ENCODE data around the gene RHOF.
A peak's percentile ranks its signal among the peaks of the same experiment; 100 is the strongest.

RHOF gene

GRCh38 chr12:121755591-121755990 is 37.9 kb downstream of the RHOF start:
- 93% methylated on average over 3 of the region's 3 CpGs for whole genome bisulfite sequencing (ENCODE audit: insufficient coverage)
- ChIA-PET POLR2A (no interaction called here), CTCF (interaction anchor here (1.6 kb wide), 1 partner anchor 12 kb away, joined by 10 read pairs; no protein-coding TSS in a partner anchor)
- peak overlapping the region in 1 of 2 experiments; percentile 2 for H3K27ac ChIP-seq (ENCODE audit: insufficient read depth in 1 of 2, low read depth in 1 of 2, low read length in 2 of 2, poor library complexity in 1 of 2, severe bottlenecking in 2 of 2)
- H3K27me3 ChIP-seq (replicated peaks in 2 of 5; ENCODE audit: control insufficient read depth in 4 of 5, insufficient read depth in 5 of 5, low read length in 4 of 5), result no peaks in the 10 kb centered on the region
- no peak for DNase-seq
- H3K4me1 ChIP-seq (ENCODE audit: control extremely low read depth in 1 of 4, control insufficient read depth in 4 of 4, insufficient read depth in 4 of 4, low read length in 3 of 4), result peaks cover 0 to 4% (median 0%) of the 10 kb centered on the region in 4 experiments
- H3K4me3 ChIP-seq (ENCODE audit: control insufficient read depth in 1 of 7, extremely low read depth in 1 of 7, insufficient read depth in 4 of 7, low read depth in 2 of 7, low read length in 6 of 7), result no peak overlapping the region
- H3K36me3 ChIP-seq (ENCODE audit: control insufficient read depth in 4 of 4, insufficient read depth in 4 of 4, low read length in 3 of 4), result peaks cover 5 to 31% (median 7%) of the 10 kb centered on the region in 4 experiments
- no peaks in the 10 kb centered on the region for H3K9me3 ChIP-seq (ENCODE audit: control extremely low read depth in 1 of 5, control insufficient read depth in 4 of 5, insufficient read depth in 2 of 5, low read depth in 1 of 5, low read length in 4 of 5)

- peaks cover 0 to 4% (median 0%) of the 10 kb centered on the region in 4 experiments for H3K4me1 ChIP-seq (ENCODE audit: control extremely low read depth in 1 of 4, control insufficient read depth in 4 of 4, insufficient read depth in 4 of 4, low read length in 3 of 4)
- no peaks in the 10 kb centered on the region for H3K9me3 ChIP-seq (ENCODE audit: control extremely low read depth in 1 of 5, control insufficient read depth in 4 of 5, insufficient read depth in 2 of 5, low read depth in 1 of 5, low read length in 4 of 5)
- H3K4me3 ChIP-seq (ENCODE audit: control insufficient read depth in 1 of 7, extremely low read depth in 1 of 7, insufficient read depth in 4 of 7, low read depth in 2 of 7, low read length in 6 of 7), result no peak overlapping the region
- POLR2A ChIA-PET, result no interaction called here
- no peaks in the 10 kb centered on the region for H3K27me3 ChIP-seq (replicated peaks in 2 of 5; ENCODE audit: control insufficient read depth in 4 of 5, insufficient read depth in 5 of 5, low read length in 4 of 5)
- DNase-seq, result no peak
- H3K27ac ChIP-seq (ENCODE audit: insufficient read depth in 1 of 2, low read depth in 1 of 2, low read length in 2 of 2, poor library complexity in 1 of 2, severe bottlenecking in 2 of 2), result no peak overlapping the region
- WGBS (ENCODE audit: insufficient coverage), result 93% methylated on average over 11 of the region's 11 CpGs
- CTCF ChIA-PET, result interaction anchor here (0.6 kb wide), 1 partner anchor 259 kb away, joined by 3 read pairs; no protein-coding TSS in a partner anchor
- peaks cover 5 to 39% (median 10%) of the 10 kb centered on the region in 4 experiments for H3K36me3 ChIP-seq (ENCODE audit: control insufficient read depth in 4 of 4, insufficient read depth in 4 of 4, low read length in 3 of 4)
These were observed 38.7 kb downstream of the RHOF start for GRCh38 chr12:121754836-121755235.

- ChIA-PET POLR2A (no interaction called here), CTCF (no interaction called here)
- Histone ChIP-seq H3K4me3 (ENCODE audit: control insufficient read depth in 1 of 7, extremely low read depth in 1 of 7, insufficient read depth in 4 of 7, low read depth in 2 of 7, low read length in 6 of 7) (no peak overlapping the region), H3K4me1 (ENCODE audit: control extremely low read depth in 1 of 4, control insufficient read depth in 4 of 4, insufficient read depth in 4 of 4, low read length in 3 of 4) (peaks cover 0 to 9% (median 4%) of the 10 kb centered on the region in 4 experiments), H3K27ac (ENCODE audit: insufficient read depth in 1 of 2, low read depth in 1 of 2, low read length in 2 of 2, poor library complexity in 1 of 2, severe bottlenecking in 2 of 2) (no peak overlapping the region), H3K27me3 (replicated peaks in 2 of 5; ENCODE audit: control insufficient read depth in 4 of 5, insufficient read depth in 5 of 5, low read length in 4 of 5) (no peaks in the 10 kb centered on the region), H3K9me3 (ENCODE audit: control extremely low read depth in 1 of 5, control insufficient read depth in 4 of 5, insufficient read depth in 2 of 5, low read depth in 1 of 5, low read length in 4 of 5) (no peaks in the 10 kb centered on the region), H3K36me3 (ENCODE audit: control insufficient read depth in 4 of 4, insufficient read depth in 4 of 4, low read length in 3 of 4) (peaks cover 5 to 39% (median 9%) of the 10 kb centered on the region in 4 experiments)
- WGBS (ENCODE audit: insufficient coverage), result 96% methylated on average over 12 of the region's 12 CpGs
- no peak for DNase-seq
These were observed 39.6 kb downstream of the RHOF start for GRCh38 chr12:121753844-121754264.

GRCh38 chr12:121751749-121752351 is 41.6 kb downstream of the RHOF start:
- Histone ChIP-seq H3K27ac (ENCODE audit: insufficient read depth in 1 of 2, low read depth in 1 of 2, low read length in 2 of 2, poor library complexity in 1 of 2, severe bottlenecking in 2 of 2) (no peak overlapping the region), H3K9me3 (ENCODE audit: control extremely low read depth in 1 of 5, control insufficient read depth in 4 of 5, insufficient read depth in 2 of 5, low read depth in 1 of 5, low read length in 4 of 5) (no peaks in the 10 kb centered on the region), H3K36me3 (ENCODE audit: control insufficient read depth in 4 of 4, insufficient read depth in 4 of 4, low read length in 3 of 4) (peaks cover 5 to 39% (median 9%) of the 10 kb centered on the region in 4 experiments), H3K4me1 (ENCODE audit: control extremely low read depth in 1 of 4, control insufficient read depth in 4 of 4, insufficient read depth in 4 of 4, low read length in 3 of 4) (peaks cover 0 to 17% (median 11%) of the 10 kb centered on the region in 4 experiments), H3K4me3 (ENCODE audit: control insufficient read depth in 1 of 7, extremely low read depth in 1 of 7, insufficient read depth in 4 of 7, low read depth in 2 of 7, low read length in 6 of 7) (no peak overlapping the region), H3K27me3 (replicated peaks in 2 of 5; ENCODE audit: control insufficient read depth in 4 of 5, insufficient read depth in 5 of 5, low read length in 4 of 5) (no peaks in the 10 kb centered on the region)
- DNase-seq, result no peak
- WGBS (ENCODE audit: insufficient coverage), result 100% methylated on average over 7 of the region's 12 CpGs
- ChIA-PET CTCF (no interaction called here), POLR2A (no interaction called here)

GRCh38 chr12:121751034-121751433 is 42.5 kb downstream of the RHOF start:
- Histone ChIP-seq H3K27ac (ENCODE audit: insufficient read depth in 1 of 2, low read depth in 1 of 2, low read length in 2 of 2, poor library complexity in 1 of 2, severe bottlenecking in 2 of 2) (no peak overlapping the region), H3K4me3 (ENCODE audit: control insufficient read depth in 1 of 7, extremely low read depth in 1 of 7, insufficient read depth in 4 of 7, low read depth in 2 of 7, low read length in 6 of 7) (no peak overlapping the region), H3K36me3 (ENCODE audit: control insufficient read depth in 4 of 4, insufficient read depth in 4 of 4, low read length in 3 of 4) (peaks cover 3 to 33% (median 9%) of the 10 kb centered on the region in 4 experiments), H3K27me3 (replicated peaks in 2 of 5; ENCODE audit: control insufficient read depth in 4 of 5, insufficient read depth in 5 of 5, low read length in 4 of 5) (no peaks in the 10 kb centered on the region), H3K9me3 (ENCODE audit: control extremely low read depth in 1 of 5, control insufficient read depth in 4 of 5, insufficient read depth in 2 of 5, low read depth in 1 of 5, low read length in 4 of 5) (no peaks in the 10 kb centered on the region), H3K4me1 (ENCODE audit: control extremely low read depth in 1 of 4, control insufficient read depth in 4 of 4, insufficient read depth in 4 of 4, low read length in 3 of 4) (peaks cover 0 to 14% (median 11%) of the 10 kb centered on the region in 4 experiments)
- CTCF ChIA-PET, result no interaction called here
- POLR2A ChIA-PET, result no interaction called here
- WGBS (ENCODE audit: insufficient coverage), result no CpG with 5 or more reads among the region's 1 CpG
- DNase-seq, result no peak

GRCh38 chr12:121750507-121750955 is 43.0 kb downstream of the RHOF start:
- CTCF ChIA-PET, result no interaction called here
- DNase-seq, result no peak

GRCh38 chr12:121749267-121749666 is 44.2 kb downstream of the RHOF start:
- Histone ChIP-seq H3K4me3 (ENCODE audit: control insufficient read depth in 1 of 7, extremely low read depth in 1 of 7, insufficient read depth in 4 of 7, low read depth in 2 of 7, low read length in 6 of 7) (no peak overlapping the region), H3K27me3 (replicated peaks in 2 of 5; ENCODE audit: control insufficient read depth in 4 of 5, insufficient read depth in 5 of 5, low read length in 4 of 5) (no peaks in the 10 kb centered on the region), H3K27ac (ENCODE audit: insufficient read depth in 1 of 2, low read depth in 1 of 2, low read length in 2 of 2, poor library complexity in 1 of 2, severe bottlenecking in 2 of 2) (no peak overlapping the region), H3K9me3 (ENCODE audit: control extremely low read depth in 1 of 5, control insufficient read depth in 4 of 5, insufficient read depth in 2 of 5, low read depth in 1 of 5, low read length in 4 of 5) (no peaks in the 10 kb centered on the region), H3K36me3 (ENCODE audit: control insufficient read depth in 4 of 4, insufficient read depth in 4 of 4, low read length in 3 of 4) (peaks cover 2 to 28% (median 9%) of the 10 kb centered on the region in 4 experiments), H3K4me1 (ENCODE audit: control extremely low read depth in 1 of 4, control insufficient read depth in 4 of 4, insufficient read depth in 4 of 4, low read length in 3 of 4) (peaks cover 0 to 14% (median 11%) of the 10 kb centered on the region in 4 experiments)
- CTCF ChIA-PET, result interaction anchor here (0.6 to 1.6 kb wide), 5 partner anchors 9 to 46 kb away, joined by 3 to 6 read pairs (median 4); no protein-coding TSS in a partner anchor
- WGBS (ENCODE audit: insufficient coverage), result 94% methylated on average over 4 of the region's 10 CpGs
- POLR2A ChIA-PET, result interaction anchor here (0.5 kb wide), 1 partner anchor 647 kb away, joined by 3 read pairs; no protein-coding TSS in a partner anchor
- no peak for DNase-seq

More at GRCh38 chr12:121750507-121750955, 43.0 kb downstream of the RHOF start:
- Histone ChIP-seq H3K4me1 (ENCODE audit: control extremely low read depth in 1 of 4, control insufficient read depth in 4 of 4, insufficient read depth in 4 of 4, low read length in 3 of 4) (peaks cover 0 to 14% (median 11%) of the 10 kb centered on the region in 4 experiments), H3K9me3 (ENCODE audit: control extremely low read depth in 1 of 5, control insufficient read depth in 4 of 5, insufficient read depth in 2 of 5, low read depth in 1 of 5, low read length in 4 of 5) (no peaks in the 10 kb centered on the region), H3K36me3 (ENCODE audit: control insufficient read depth in 4 of 4, insufficient read depth in 4 of 4, low read length in 3 of 4) (peaks cover 2 to 29% (median 9%) of the 10 kb centered on the region in 4 experiments), H3K27me3 (replicated peaks in 2 of 5; ENCODE audit: control insufficient read depth in 4 of 5, insufficient read depth in 5 of 5, low read length in 4 of 5) (no peaks in the 10 kb centered on the region), H3K4me3 (ENCODE audit: control insufficient read depth in 1 of 7, extremely low read depth in 1 of 7, insufficient read depth in 4 of 7, low read depth in 2 of 7, low read length in 6 of 7) (no peak overlapping the region), H3K27ac (ENCODE audit: insufficient read depth in 1 of 2, low read depth in 1 of 2, low read length in 2 of 2, poor library complexity in 1 of 2, severe bottlenecking in 2 of 2) (peak overlapping the region in 1 of 2 experiments; percentile 14)
- WGBS (ENCODE audit: insufficient coverage), result no CpG with 5 or more reads among the region's 1 CpG
- POLR2A ChIA-PET, result no interaction called here
